ENCODE measurements around the gene DTNBP1. TPM values are rescaled to one million over a fixed set of nuclear protein-coding genes. Genes with fewer than 3 reads are reported as not detected.
A peak's percentile ranks its signal among the peaks of the same experiment; 100 is the strongest.

The DTNBP1 gene
- total and polyA plus RNA-seq, 2 experiments from 2014 or later, result 9.2 to 41.6 TPM

GRCh38 chr6:15503346-15503680, 159.5 kb downstream of the DTNBP1 start:
- Histone ChIP-seq H3K4me3 (no peak overlapping the region), H3K4me1 (ENCODE audit: low read depth) (no peaks in the 10 kb centered on the region), H3K36me3 (peaks cover under 1% of the 10 kb centered on the region), H3K27ac (no peak overlapping the region), H3K9me3 (ENCODE audit: low read depth) (no peaks in the 10 kb centered on the region), H3K27me3 (no peaks in the 10 kb centered on the region)
- no peak for DNase-seq (ENCODE audit: low read depth in 1 of 2, low spot score in 1 of 2)
- TF ChIP-seq CTCF (IDR thresholded peaks at IDR 0.05; ENCODE audit: low read depth, low read length), result no peak

GRCh38 chr6:15502446-15503345, 160.1 kb downstream of the DTNBP1 start:
- H3K4me1 ChIP-seq (ENCODE audit: low read depth), result no peaks in the 10 kb centered on the region
- no peaks in the 10 kb centered on the region for H3K36me3 ChIP-seq
- no peak for TF ChIP-seq CTCF (IDR thresholded peaks at IDR 0.05; ENCODE audit: low read depth, low read length)
- peak in 1 of 2 donors; percentile 30 for DNase-seq (ENCODE audit: low read depth in 1 of 2, low spot score in 1 of 2)
- no peak overlapping the region for H3K4me3 ChIP-seq
- no peaks in the 10 kb centered on the region for H3K9me3 ChIP-seq (ENCODE audit: low read depth)
- H3K27ac ChIP-seq, result no peak overlapping the region
- H3K27me3 ChIP-seq, result no peaks in the 10 kb centered on the region

GRCh38 chr6:15501826-15502445, 160.9 kb downstream of the DTNBP1 start:
- TF ChIP-seq CTCF (IDR thresholded peaks at IDR 0.05; ENCODE audit: low read depth, low read length), result no peak
- no peaks in the 10 kb centered on the region for H3K9me3 ChIP-seq (ENCODE audit: low read depth)
- H3K4me3 ChIP-seq, result no peak overlapping the region
- DNase-seq (ENCODE audit: low read depth in 1 of 2, low spot score in 1 of 2), result peak in 1 of 2 donors; percentile 95
- H3K27me3 ChIP-seq, result no peaks in the 10 kb centered on the region
- no peaks in the 10 kb centered on the region for H3K36me3 ChIP-seq
- no peaks in the 10 kb centered on the region for H3K4me1 ChIP-seq (ENCODE audit: low read depth)
- no peak overlapping the region for H3K27ac ChIP-seq

GRCh38 chr6:15500901-15501825, 161.7 kb downstream of the DTNBP1 start:
- Histone ChIP-seq H3K4me1 (ENCODE audit: low read depth) (no peaks in the 10 kb centered on the region), H3K27ac (no peak overlapping the region), H3K4me3 (no peak overlapping the region), H3K9me3 (ENCODE audit: low read depth) (no peaks in the 10 kb centered on the region), H3K27me3 (no peaks in the 10 kb centered on the region), H3K36me3 (no peaks in the 10 kb centered on the region)
- TF ChIP-seq CTCF (IDR thresholded peaks at IDR 0.05; ENCODE audit: low read depth, low read length), result no peak
- peak in 1 of 2 donors; percentile 30 for DNase-seq (ENCODE audit: low read depth in 1 of 2, low spot score in 1 of 2)

- Histone ChIP-seq H3K27ac (no peak overlapping the region), H3K27me3 (no peaks in the 10 kb centered on the region), H3K36me3 (no peaks in the 10 kb centered on the region), H3K9me3 (ENCODE audit: low read depth) (no peaks in the 10 kb centered on the region), H3K4me3 (no peak overlapping the region), H3K4me1 (ENCODE audit: low read depth) (peaks cover 5% of the 10 kb centered on the region)
- TF ChIP-seq CTCF (IDR thresholded peaks at IDR 0.05; ENCODE audit: low read depth, low read length), result no peak
- no peak for DNase-seq (ENCODE audit: low read depth in 1 of 2, low spot score in 1 of 2)
Measured at GRCh38 chr6:15500078-15500740, 162.6 kb downstream of the DTNBP1 start.
